NCI-H2227 treated with DMSO at 0.1 percent for 48 hours (cell line): ENCODE data around the gene ZNF830.
"Not testable (repeated sequence)": the region's sequence is repeated elsewhere in the genome, so short reads cannot be mapped to it uniquely, and the experiment has no call there.

Source experiments
- DNase-seq: peaks from one replicate; lab custom pipeline; 2025; lab: John Stamatoyannopoulos, UW

Gene ZNF830

DNA sequence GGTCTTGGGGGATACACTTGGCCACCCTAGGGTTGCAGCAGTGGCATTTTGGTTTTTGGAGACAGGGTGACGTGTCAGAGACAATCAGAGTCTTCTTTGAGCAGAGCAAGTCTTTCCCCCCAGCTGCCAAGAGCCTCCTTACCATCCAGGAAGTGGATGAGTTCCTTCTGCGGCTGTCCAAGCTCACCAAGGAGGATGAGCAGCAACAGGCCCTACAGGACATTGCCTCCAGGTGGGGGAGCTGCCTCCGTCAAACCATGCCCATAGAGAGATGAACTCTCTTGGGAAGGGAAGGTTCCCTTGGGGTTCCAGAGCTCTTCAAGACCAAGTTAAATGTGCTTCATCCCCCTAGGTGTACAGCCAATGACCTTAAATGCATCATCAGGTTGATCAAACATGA lies 30.3 kb downstream of the ZNF830 start:
- DNase-seq, result no peak

DNA sequence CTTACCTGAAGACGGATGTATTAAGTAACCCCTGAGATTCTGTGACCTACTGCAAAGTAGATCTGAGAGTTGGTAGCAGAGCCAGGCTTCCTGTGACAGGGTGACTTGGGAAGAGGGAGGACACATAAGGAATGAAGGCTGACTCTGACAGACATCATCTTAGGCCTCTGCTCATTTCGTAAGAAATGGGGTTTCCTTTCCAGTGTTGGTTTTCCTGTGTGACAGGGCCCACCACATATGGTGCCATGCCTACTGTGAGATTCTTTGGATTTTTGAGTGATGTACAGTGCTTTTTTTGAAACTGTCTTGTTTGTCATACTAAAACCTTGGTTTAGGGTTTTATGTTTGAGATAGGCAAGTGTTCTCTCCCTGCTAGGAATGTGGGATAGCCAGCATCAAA lies 31.7 kb downstream of the ZNF830 start:
- no peak for DNase-seq

DNA sequence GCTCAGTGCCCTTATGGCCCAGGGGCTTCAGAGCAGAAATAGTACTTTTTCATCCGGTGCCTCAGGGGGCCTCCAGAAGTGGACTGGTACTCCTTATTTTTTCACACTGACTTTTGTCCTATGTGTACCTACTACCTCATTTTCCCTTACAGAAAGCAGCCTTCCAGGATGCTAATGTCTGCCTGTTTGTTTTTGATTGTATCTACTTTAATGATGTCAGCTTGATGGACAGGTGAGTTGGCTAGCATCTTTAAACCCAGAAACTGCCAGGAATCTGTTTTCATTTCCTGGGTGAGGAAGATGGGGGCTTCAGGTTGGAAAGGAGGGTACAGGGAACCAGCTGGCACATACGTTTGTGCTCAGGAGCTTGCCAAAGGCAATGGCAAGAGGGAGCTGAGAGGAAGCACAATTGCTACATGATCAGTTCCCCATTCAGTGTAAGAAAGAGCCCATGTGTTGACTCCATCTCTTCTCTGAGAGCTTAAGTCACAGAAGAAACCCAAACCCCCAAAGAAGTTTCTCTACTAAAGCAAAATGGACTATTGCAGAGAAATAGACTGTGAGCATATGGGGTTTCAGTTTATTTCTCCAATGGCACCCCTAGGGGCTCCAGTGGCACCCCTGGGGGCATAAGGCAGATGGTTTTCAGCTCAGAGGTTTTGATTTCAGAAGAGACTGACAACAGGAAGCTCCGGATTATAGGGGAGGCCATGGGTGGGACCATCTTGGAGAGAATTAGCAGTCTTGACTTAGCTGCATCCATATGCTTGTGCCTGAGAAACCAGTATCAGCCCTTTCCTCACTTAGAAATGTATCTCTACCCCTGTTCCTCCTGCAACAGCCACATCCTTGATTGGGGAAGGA lies 35.3 kb downstream of the ZNF830 start:
- no peak for DNase-seq

DNA sequence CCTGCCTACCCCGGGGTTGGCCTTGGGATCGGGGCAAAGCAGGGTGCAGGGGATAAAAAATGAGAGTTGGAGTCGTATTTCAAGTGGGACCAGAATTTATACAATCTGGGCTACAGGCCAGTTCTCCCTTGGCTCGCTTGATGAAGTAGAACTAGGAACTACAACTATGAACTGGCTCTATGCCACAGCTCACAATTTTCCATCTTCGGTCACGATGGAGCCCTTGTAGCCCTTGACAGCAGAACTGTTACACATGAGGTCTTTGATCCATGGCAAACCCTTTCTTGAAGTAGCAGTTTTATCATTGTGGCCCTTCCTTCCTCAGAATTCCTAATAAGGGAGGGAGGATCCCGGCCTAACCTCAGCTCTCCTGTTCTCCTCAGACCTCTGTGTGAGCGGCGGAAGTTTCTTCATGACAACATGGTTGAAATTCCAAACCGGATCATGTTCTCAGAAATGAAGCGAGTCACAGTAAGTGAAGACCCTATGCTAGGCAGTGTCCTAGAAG lies 36.1 kb downstream of the ZNF830 start:
- DNase-seq, result no peak

DNA sequence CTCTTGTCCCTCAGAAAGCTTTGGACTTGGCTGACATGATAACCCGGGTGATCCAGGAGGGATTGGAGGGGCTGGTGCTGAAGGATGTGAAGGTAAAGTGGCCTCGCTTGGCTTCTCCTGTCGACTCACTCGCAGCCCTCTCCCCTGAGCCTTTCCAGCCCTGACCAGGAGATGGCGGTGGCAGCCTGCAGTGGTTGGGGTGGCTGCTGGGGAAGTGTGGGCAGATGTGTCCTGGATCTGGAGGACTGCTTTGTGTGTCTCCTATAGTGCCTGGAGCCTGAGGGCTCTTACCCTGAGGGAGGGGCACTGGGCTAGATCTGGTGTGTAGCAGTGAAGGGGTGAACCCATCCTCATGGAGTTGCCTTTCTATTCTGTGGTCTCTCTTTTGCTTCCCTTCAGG lies 36.9 kb downstream of the ZNF830 start:
- peak; percentile 34 for DNase-seq

DNA sequence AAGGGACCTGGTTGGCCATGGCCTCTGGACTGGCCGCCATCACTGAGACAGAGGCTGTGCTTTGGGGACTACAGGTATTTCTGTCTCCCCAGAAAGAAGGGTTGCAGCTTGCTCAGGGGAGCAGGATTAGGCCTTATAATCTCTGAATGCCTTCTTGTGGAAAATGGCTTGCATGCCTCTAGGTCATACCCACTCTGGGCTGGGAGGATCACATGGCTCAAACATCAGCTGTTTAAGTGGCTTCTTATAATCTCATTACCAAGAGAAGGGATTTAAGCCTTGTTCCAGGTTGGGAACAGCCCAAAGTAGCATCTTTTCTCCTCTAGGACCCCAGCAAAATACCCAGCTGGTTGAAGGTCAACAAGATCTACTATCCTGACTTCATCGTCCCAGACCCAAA lies 38.1 kb downstream of the ZNF830 start:
- no peak for DNase-seq

DNA sequence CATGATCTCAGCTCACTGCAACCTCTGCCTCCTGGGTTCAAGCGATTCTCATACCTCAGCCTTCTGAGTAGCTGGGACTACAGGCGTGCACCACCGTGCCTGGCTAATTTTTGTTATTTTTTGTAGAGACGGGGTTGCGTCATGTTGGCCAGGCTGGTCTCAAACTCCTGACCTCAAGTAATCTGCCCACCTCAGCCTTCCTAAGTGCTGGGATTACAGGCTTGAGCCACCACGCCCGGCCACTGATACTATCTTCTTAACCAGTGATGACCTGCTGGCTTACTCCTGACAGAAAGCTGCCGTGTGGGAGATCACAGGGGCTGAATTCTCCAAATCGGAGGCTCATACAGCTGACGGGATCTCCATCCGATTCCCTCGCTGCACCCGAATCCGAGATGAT lies 39.6 kb downstream of the ZNF830 start:
- DNase-seq, result not testable (repeated sequence)

DNA sequence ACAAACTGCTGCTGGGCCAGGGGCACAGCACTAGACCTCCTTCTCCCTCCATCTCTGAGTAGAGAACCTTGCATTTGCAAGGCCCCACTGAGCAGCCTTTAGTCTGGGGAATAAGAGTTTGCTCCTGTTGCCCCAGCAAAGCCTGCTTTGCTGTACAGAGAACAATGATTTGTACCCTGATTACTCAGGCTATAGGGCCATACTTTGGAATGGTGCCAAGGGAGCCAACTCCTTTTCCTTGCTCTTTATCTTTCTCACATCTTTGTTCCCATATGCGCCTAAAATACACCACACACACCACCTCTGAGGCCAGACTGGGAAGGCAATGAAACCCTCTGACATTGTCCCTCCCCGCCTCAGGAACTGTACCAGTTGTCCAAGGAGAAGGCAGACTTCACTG lies 40.2 kb downstream of the ZNF830 start:
- DNase-seq, result no peak

DNA sequence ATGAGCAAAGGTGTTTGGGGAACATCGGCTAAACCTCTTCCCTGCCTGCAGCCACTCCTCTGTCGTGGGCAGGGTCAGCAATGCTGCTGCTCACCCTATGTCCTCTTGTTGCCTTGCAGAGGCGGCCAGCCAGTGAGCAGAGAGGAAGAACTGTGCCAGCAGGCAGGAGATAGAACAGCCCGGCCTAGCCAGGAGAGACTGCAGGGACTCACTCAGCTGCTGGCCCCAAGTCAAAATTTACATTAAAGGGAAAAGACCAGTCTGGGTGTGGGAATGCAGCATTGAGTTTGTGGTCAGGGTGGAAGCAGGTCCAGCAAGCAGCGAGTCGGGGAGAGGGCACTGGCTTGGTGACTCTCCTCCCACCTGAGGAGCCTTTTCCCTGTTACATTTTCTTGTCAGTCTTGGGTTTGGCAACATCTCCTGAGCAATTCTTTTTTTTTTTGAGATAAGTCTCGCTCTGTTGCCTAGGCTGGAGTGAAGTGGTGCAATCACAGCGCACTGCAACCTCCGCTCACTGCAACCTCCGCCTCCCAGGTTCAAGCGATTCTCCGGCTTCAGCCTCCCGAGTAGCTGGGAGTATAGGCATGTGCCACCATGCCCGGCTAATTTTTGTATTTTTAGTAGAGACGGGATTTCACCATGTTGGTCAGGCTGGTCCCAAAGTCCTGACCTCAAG lies 41.7 kb downstream of the ZNF830 start:
- no peak for DNase-seq

DNA sequence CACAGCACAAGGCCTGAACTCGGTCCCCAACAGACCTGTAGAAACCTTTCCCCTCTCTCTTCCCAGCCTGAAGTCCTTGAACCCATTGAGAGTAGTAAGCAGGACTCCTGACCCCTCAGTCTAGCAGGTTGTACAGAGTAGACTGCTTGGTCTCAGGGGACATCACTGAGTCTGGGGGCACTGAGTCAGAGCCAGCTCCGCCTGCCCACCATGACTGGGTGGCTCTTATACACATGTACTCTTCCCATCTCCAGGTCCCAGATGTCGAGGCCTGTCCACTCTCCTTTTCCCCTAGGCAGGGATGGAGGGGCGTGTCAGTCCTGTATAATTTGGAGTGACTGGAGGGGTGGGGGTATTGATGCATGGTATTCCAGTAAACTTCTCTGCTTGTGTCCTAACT lies 42.4 kb downstream of the ZNF830 start:
- DNase-seq, result no peak

DNA sequence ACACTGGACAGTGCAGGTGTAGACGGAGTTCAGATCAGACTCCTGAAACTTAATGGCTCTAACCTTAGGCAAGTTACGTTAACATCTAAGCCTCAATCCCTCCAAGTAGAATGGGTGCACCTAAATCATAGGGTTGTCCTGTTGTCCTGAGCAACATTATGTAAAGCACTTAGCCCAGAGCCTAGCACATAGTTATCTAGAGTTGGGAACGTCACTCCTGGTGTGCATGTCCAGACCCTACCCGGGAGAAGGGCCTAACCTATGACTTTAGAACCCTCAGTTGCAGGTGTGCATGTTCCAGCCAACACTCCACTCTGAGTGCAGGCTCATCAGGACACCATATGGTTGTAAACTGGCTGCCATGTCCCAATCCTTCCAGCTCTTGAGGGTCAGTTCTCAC lies 45.0 kb downstream of the ZNF830 start:
- no peak for DNase-seq

DNA sequence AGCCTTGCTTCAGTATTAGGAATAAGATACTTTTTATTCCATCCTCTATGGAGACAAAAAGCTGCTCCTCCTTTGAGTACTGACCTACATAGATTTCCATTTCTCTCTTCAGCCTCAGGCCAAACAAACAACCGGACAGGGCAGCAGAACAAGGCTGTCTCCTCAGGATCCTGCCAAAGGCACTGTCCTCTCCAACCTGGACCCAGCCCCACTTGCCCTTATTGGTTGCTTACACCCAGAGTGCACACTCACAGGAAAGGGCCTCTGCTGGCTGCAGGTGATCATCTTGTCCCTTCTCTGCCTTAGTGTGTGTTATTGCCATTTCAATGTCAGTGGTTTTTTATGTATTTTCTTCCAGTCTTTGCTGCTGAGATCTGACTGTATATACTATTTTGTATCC lies 45.6 kb downstream of the ZNF830 start:
- DNase-seq, result no peak

DNA sequence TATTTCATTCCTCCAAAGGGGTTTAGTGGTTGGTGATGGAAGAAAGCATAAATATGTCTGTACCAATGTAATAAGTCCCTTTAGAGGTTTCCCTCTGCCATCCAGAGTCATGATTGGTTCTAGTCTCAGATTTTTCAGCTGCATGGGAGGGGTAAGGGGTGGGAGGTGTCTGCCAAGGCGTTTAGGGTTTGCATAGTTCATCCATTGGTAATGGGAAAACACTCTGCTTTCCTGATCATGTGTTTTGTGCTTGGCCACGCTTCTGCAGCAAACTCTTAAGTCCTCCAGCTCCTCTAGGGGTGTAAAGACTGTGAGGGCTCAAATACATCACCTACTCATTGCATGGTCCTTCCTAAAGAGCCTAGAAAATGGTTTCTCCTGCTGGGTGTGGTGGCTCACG lies 48.8 kb downstream of the ZNF830 start:
- no peak for DNase-seq

DNA sequence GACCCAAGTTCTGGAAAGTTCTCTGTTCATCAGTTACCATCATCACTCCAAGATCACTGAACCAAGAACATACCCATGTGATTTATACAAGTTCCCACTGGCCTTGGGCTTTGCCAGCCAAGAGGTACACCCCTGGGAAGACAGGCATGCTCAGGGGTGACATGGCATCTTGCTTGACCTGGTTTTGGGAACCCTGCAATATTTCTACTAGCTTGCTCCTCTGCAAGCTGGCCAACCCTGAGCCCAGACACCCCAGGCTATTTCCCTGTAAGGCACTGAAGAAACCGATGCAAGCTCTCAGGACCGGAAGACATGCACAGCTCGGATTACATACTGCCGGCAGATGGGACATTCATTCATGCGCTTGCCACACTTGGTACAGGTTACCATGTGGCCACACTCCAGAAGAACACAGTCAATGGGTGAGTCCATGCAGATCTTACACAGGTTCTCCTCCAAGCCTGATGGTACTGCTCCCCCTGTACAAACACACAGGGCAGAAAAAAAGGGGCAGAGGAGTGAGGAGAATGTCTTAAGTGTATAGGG lies 50.4 kb downstream of the ZNF830 start:
- DNase-seq, result no peak
